T-helper 2 cell (primary cell): ENCODE data around the gene UBXN1.
"Not testable (repeated sequence)": the region's sequence is repeated elsewhere in the genome, so short reads cannot be mapped to it uniquely, and the experiment has no call there.

ENCODE experiments used
- DNase-seq, 5 experiments: peaks; one replicate each; pipeline versions ENCODE4 v3.0.0 to v3.0.0-alpha.2; 2012 to 2022

UBXN1 gene

GRCh38 chr11:62708392-62708791 lies 29.5 kb upstream of the UBXN1 start:
- DNase-seq: no peak

- DNase-seq: peak in 1 of 5 experiments; percentile 33
Measured at GRCh38 chr11:62707277-62707861, 28.5 kb upstream of the UBXN1 start, which contains the start of the genes BSCL2 and GNG3. TSS of gene BSCL2 (minus strand) at chr11:62707424. CDS start at chr11:62707195, 229 bp downstream. TSS of gene GNG3 (plus strand) at chr11:62707676. CDS start at chr11:62708296, 620 bp downstream.

GRCh38 chr11:62706850-62707247 lies 28.0 kb upstream of the UBXN1 start:
- DNase-seq: no peak

- DNase-seq: peak; percentile 90 to 93 (median 93)
Measured at GRCh38 chr11:62705880-62706849, 27.3 kb upstream of the UBXN1 start.

- DNase-seq: no peak
Measured at GRCh38 chr11:62705413-62705812, 26.5 kb upstream of the UBXN1 start.

GRCh38 chr11:62703921-62704320 lies 25.0 kb upstream of the UBXN1 start:
- DNase-seq: not testable (repeated sequence)

GRCh38 chr11:62702246-62702645 lies 23.4 kb upstream of the UBXN1 start:
- no peak for DNase-seq

- DNase-seq: peak; percentile 40 to 78 (median 55)
Measured at GRCh38 chr11:62694455-62695167, 15.7 kb upstream of the UBXN1 start.

- not testable (repeated sequence) for DNase-seq
Measured at GRCh38 chr11:62693624-62694023, 14.8 kb upstream of the UBXN1 start.

GRCh38 chr11:62689421-62690183 lies 10.7 kb upstream of the UBXN1 start, which contains the start of gene LRRN4CL:
TSS of gene LRRN4CL (minus strand) at chr11:62689530. CDS start at chr11:62688508, 1,022 bp downstream.
- no peak for DNase-seq

- DNase-seq: no peak
Measured at GRCh38 chr11:62688491-62688890, 9.6 kb upstream of the UBXN1 start.

GRCh38 chr11:62687508-62688396 lies 8.9 kb upstream of the UBXN1 start:
- no peak for DNase-seq

GRCh38 chr11:62682518-62682917 lies 3.6 kb upstream of the UBXN1 start:
- no peak for DNase-seq

- peak in 1 of 5 experiments; percentile 79 for DNase-seq
Measured at GRCh38 chr11:62680825-62681240, 2.0 kb upstream of the UBXN1 start.

GRCh38 chr11:62678433-62678769 lies 472 bp downstream of the UBXN1 start:
- no peak for DNase-seq

GRCh38 chr11:62677714-62678113 lies 1.2 kb downstream of the UBXN1 start:
- no peak for DNase-seq

GRCh38 chr11:62677156-62677555 lies 1.7 kb downstream of the UBXN1 start:
- DNase-seq: no peak

- DNase-seq: no peak
Measured at GRCh38 chr11:62676698-62677097, 2.2 kb downstream of the UBXN1 start.

GRCh38 chr11:62675415-62675814 lies 3.5 kb downstream of the UBXN1 start:
- not testable (repeated sequence) for DNase-seq

- DNase-seq: no peak
Measured at GRCh38 chr11:62673196-62673525, 5.7 kb downstream of the UBXN1 start.
